ENCODE measurements around the gene AFTPH. TPM values are rescaled to one million over a fixed set of nuclear protein-coding genes. Genes with fewer than 3 reads are reported as not detected.

AFTPH gene
- polyA plus RNA-seq, 1 experiment: 10.9 TPM

DNA sequence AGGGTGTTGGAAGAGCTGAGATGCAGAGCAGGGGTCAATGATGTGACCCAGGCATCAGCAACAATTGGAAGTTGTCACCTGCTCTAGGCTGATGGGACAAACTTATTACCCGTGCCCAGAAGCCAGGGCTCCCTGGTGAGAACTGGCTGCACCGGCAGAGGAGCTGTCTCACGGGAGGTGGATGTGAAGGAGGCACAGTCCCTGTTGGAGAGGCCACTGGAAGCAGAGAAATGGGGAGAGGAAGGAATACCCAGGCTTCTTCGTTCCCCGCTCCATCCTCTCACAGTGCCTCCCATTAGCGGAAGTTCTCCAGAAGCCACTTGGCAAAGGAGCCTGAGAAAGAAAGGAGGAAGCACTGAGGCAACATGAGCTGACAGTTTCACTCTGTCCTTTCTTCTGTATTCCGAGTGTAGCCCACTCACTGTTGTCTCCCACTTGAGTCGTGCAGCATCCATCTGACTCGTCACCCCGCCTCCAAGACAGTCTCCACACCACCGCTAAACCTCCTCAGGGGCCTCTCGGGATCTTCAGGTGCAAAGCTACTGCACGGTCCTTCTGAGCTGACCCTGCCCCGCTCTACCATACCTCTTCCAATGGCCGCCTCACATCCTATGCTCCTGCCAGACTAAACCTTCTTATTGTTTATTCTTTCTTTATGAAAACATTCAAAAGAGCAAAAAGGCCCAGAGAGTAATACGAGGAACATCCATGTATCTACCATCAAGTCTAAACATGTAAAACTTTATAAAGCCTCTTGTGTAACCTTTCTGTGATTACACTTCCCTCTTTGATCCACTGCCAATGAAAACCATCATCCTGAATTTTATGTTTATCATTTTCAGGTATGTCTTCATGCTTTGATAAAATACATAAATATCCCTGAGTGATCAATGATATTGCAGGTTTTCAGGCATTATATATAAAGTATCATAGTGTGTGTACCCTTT, 19.1 kb upstream of the AFTPH start:
- ChIA-PET POLR2A (no interaction called here), CTCF (interaction anchor here (0.9 to 1.1 kb wide), 2 partner anchors 17 to 18 kb away, joined by 3 to 4 read pairs; no protein-coding TSS in a partner anchor)
- Histone ChIP-seq H3K27me3 (ENCODE audit: control insufficient read depth, insufficient read depth, low read length) (peaks cover 20% of the 10 kb centered on the region), H3K36me3 (ENCODE audit: control insufficient read depth, insufficient read depth, low read length) (no peaks in the 10 kb centered on the region), H3K4me3 (ENCODE audit: low read depth, low read length) (no peak overlapping the region)
- DNase-seq (ENCODE audit: low read depth): no peak
- TF ChIP-seq, protein P1, sequence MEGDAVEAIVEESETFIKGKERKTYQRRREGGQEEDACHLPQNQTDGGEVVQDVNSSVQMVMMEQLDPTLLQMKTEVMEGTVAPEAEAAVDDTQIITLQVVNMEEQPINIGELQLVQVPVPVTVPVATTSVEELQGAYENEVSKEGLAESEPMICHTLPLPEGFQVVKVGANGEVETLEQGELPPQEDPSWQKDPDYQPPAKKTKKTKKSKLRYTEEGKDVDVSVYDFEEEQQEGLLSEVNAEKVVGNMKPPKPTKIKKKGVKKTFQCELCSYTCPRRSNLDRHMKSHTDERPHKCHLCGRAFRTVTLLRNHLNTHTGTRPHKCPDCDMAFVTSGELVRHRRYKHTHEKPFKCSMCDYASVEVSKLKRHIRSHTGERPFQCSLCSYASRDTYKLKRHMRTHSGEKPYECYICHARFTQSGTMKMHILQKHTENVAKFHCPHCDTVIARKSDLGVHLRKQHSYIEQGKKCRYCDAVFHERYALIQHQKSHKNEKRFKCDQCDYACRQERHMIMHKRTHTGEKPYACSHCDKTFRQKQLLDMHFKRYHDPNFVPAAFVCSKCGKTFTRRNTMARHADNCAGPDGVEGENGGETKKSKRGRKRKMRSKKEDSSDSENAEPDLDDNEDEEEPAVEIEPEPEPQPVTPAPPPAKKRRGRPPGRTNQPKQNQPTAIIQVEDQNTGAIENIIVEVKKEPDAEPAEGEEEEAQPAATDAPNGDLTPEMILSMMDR (IDR thresholded peaks at IDR 0.05; ENCODE audit: insufficient read depth, low read depth, low read length): no peak

DNA sequence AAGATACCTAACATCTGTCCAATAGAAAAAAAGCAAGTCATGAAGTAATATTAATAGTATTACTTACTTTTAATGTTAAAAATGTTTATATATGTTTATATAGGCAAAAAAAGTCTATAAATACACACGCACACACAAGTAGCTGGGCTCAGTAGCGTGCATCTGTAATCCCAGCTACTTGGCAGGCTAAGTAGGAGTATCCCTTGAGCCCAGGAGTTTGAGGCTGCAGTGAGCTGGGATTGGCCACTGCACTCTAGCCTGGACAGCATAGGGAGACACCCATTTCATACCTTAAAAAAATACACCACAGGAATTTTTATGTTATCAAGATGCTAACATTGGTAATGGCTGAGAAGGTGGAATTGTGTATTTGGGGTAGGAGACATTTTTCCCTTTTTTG, 17.4 kb upstream of the AFTPH start:
- TF ChIP-seq, protein P1 (IDR thresholded peaks at IDR 0.05; ENCODE audit: insufficient read depth, low read depth, low read length): no peak
- DNase-seq (ENCODE audit: low read depth): no peak
- Histone ChIP-seq H3K27me3 (ENCODE audit: control insufficient read depth, insufficient read depth, low read length) (peaks cover 15% of the 10 kb centered on the region), H3K4me3 (ENCODE audit: low read depth, low read length) (no peak overlapping the region), H3K36me3 (ENCODE audit: control insufficient read depth, insufficient read depth, low read length) (no peaks in the 10 kb centered on the region)
- ChIA-PET CTCF (interaction anchor here (1.3 kb wide), 1 partner anchor 19 kb away, joined by 5 read pairs; no protein-coding TSS in a partner anchor), POLR2A (no interaction called here)

DNA sequence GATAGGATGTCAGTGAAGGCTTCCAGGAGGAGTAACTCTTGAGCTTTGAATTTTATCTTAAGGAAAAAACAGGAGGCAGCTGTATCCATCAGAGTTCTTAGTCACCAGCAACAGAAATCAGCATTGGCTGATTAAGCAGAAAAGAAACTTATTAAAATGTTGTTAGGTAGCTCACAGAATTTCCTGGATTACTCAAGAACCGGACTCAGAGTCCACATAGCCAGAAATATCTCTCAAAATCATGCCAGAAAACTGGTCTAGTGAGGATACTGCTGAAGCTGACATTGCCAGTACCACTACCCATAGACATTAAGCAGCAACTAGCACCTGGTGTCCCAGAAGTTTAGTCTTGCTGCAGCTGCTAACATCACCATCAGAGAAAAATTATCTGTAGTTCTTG, 10.1 kb upstream of the AFTPH start:
- Histone ChIP-seq H3K27me3 (ENCODE audit: control insufficient read depth, insufficient read depth, low read length) (peaks cover 15% of the 10 kb centered on the region), H3K36me3 (ENCODE audit: control insufficient read depth, insufficient read depth, low read length) (no peaks in the 10 kb centered on the region), H3K4me3 (ENCODE audit: low read depth, low read length) (no peak overlapping the region)
- ChIA-PET CTCF (interaction anchor here (1.2 to 2.1 kb wide), 3 partner anchors 9 to 184 kb away, joined by 3 to 9 read pairs (median 4); partner anchors contain the start of gene AFTPH), POLR2A (no interaction called here)
- TF ChIP-seq, protein P1 (IDR thresholded peaks at IDR 0.05; ENCODE audit: insufficient read depth, low read depth, low read length): no peak
- no peak for DNase-seq (ENCODE audit: low read depth)

DNA sequence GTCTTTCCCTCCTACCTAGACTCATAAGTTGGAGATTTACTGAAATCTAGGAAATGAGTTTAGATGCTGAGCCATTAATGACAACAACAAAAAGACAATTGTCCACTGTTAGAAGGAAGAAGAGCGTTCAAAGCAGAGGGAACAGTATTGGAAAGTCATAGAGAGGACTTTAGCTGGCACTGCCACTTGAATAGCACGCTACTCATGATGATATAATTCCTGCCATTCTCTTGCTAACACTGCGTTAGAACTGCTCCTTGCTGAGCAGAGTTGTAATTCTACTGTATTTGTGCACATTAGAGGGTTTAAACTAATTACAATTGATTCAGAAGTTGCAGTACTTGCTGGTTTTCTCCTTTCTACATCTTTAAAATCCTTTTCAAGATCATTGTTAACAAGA, 9.0 kb upstream of the AFTPH start:
- no peak overlapping the region for H3K4me3 ChIP-seq (ENCODE audit: low read depth, low read length)
- peaks cover 18% of the 10 kb centered on the region for H3K27me3 ChIP-seq (ENCODE audit: control insufficient read depth, insufficient read depth, low read length)
- TF ChIP-seq, protein P1 (IDR thresholded peaks at IDR 0.05; ENCODE audit: insufficient read depth, low read depth, low read length): no peak
- ChIA-PET POLR2A (interaction anchor here (0.6 kb wide), 1 partner anchor 32 kb away, joined by 7 read pairs; no protein-coding TSS in a partner anchor), CTCF (interaction anchor here (1.5 to 2.1 kb wide), 2 partner anchors 8 to 27 kb away, joined by 4 to 9 read pairs; partner anchors contain the start of gene AFTPH)
- no peak for DNase-seq (ENCODE audit: low read depth)
- no peaks in the 10 kb centered on the region for H3K36me3 ChIP-seq (ENCODE audit: control insufficient read depth, insufficient read depth, low read length)

Measured in BJ (cell line).